Natural killer cell (primary cell): ENCODE results near the gene TCEAL2. TPM values are rescaled to one million over a fixed set of nuclear protein-coding genes. Genes with fewer than 3 reads are reported as not detected.
"Not testable (repeated sequence)": the region's sequence is repeated elsewhere in the genome, so short reads cannot be mapped to it uniquely, and the experiment has no call there.

ENCODE experiments used
- ATAC-seq, 3 donors: fragments of 150-1000 bp in 2 of 3; fragments of 200-7000 bp in 1 of 3; cut with Tn5 transposase; 1 replicate in 1 of 3; 2 replicates in 2 of 3; pipeline ENCODE4 v1.10.0; 2021; ENCODE audit warnings: mild to moderate bottlenecking in 2 of 3, moderate library complexity in 2 of 3
- DNase-seq, 2 donors: peaks; one replicate each; pipeline versions ENCODE4 v3.0.0 to v3.0.0-alpha.2; 2013 to 2021; ENCODE audit warnings: mixed read lengths in 1 of 2
- H3K27ac ChIP-seq: one replicate; pipeline ENCODE4 v1.5.1; 2013; ENCODE audit warnings: mild to moderate bottlenecking, low read length
- H3K27me3 ChIP-seq: one replicate; pipeline ENCODE4 v1.6.1; 2013; ENCODE audit warnings: low read length; ENCODE audit not compliant: control insufficient read depth, insufficient read depth
- H3K36me3 ChIP-seq: one replicate; pipeline ENCODE4 v1.6.1; 2013; ENCODE audit warnings: low read length; ENCODE audit not compliant: control insufficient read depth, insufficient read depth
- H3K4me1 ChIP-seq: one replicate; pipeline ENCODE4 v1.6.1; 2013; ENCODE audit warnings: low read length; ENCODE audit not compliant: control insufficient read depth, insufficient read depth
- H3K4me3 ChIP-seq: one replicate; pipeline ENCODE4 v1.5.1; 2013; ENCODE audit warnings: low read length
- H3K9me3 ChIP-seq: one replicate; pipeline ENCODE4 v1.6.1; 2013; ENCODE audit warnings: low read length; ENCODE audit not compliant: control insufficient read depth, insufficient read depth
- H3K27ac Mint-ChIP-seq, 2 donors: one replicate each; pipeline ENCODE4 v1.8.0; 2022; ENCODE audit warnings: mild to moderate bottlenecking in 2 of 2, mixed read lengths in 2 of 2, moderate library complexity in 1 of 2
- H3K27me3 Mint-ChIP-seq, 2 donors: one replicate each; pipeline ENCODE4 v1.8.0; 2022; ENCODE audit warnings: low read depth in 2 of 2, mixed read lengths in 2 of 2
- H3K36me3 Mint-ChIP-seq: one replicate; pipeline ENCODE4 v1.8.0; 2022; ENCODE audit warnings: mixed read lengths
- H3K4me1 Mint-ChIP-seq, 2 donors: one replicate each; pipeline ENCODE4 v1.8.0; 2022; ENCODE audit warnings: mixed read lengths in 2 of 2
- H3K4me3 Mint-ChIP-seq: one replicate; pipeline ENCODE4 v1.8.0; 2022; ENCODE audit warnings: mild to moderate bottlenecking, moderate library complexity, mixed read lengths
- H3K9me3 Mint-ChIP-seq, 2 donors: one replicate each; pipeline ENCODE4 v1.8.0; 2022; ENCODE audit warnings: mixed read lengths in 2 of 2
- CTCF ChIP-seq: fragments of 200-600 bp; IDR thresholded peaks from one replicate; pipeline ENCODE4 v1.8.0; 2022; ENCODE audit warnings: antibody characterized with exemption
- whole genome bisulfite sequencing: methylation state at CpG from one replicate; pipeline ENCODE4 v1.1.7; 2013; ENCODE audit warnings: missing lambda C conversion rate; ENCODE audit not compliant: insufficient coverage; 5-methylcytosine and 5-hydroxymethylcytosine counted together
- intact Hi-C: fragments of 100-400 bp; cut with micrococcal nuclease; formaldehyde crosslinking; loops from one replicate; pipeline ENCODE4 v1.14.2; 2022
- total RNA-seq, 4 donors: library from RNA; stranded (reverse); fragments of 120-200 nt in 1 of 4; gene quantifications; one replicate each; pipeline versions ENCODE4 v1.2.3 to v1.2.4, GENCODE V29; 2013 to 2022

Gene TCEAL2
- total RNA-seq, 3 donors from 2014 or later (not counting 1 experiment from before 2014, with no cell fraction given) = not detected

- intact Hi-C loops = no loop called here
- H3K9me3 Mint-ChIP-seq = peaks cover 0 to 3% of the 10 kb centered on the region in 2 donors
- H3K4me3 Mint-ChIP-seq = no peak overlapping the region
- H3K4me1 Mint-ChIP-seq = no peaks in the 10 kb centered on the region
- H3K27ac Mint-ChIP-seq = no peak overlapping the region
- Histone ChIP-seq H3K9me3 (no peaks in the 10 kb centered on the region), H3K4me3 (no peak overlapping the region), H3K27me3 (no peaks in the 10 kb centered on the region), H3K27ac (no peak overlapping the region), H3K36me3 (no peaks in the 10 kb centered on the region), H3K4me1 (no peaks in the 10 kb centered on the region)
- no peak for TF ChIP-seq CTCF
- H3K36me3 Mint-ChIP-seq = peaks cover 7% of the 10 kb centered on the region
- DNase-seq = no peak
- 96% methylated on average over 2 of the region's 2 CpGs for WGBS
- peaks cover 0 to 20% of the 10 kb centered on the region in 2 donors for H3K27me3 Mint-ChIP-seq
- no peak for ATAC-seq
These were observed 9.7 kb upstream of the TCEAL2 start for GRCh38 chrX:102115748-102116147.

GRCh38 chrX:102125014-102125413 lies 465 bp upstream of the TCEAL2 start:
- H3K27me3 Mint-ChIP-seq = peaks cover 18 to 35% of the 10 kb centered on the region in 2 donors
- H3K27ac ChIP-seq, H3K4me1 ChIP-seq, DNase-seq, H3K27ac Mint-ChIP-seq, H3K36me3 Mint-ChIP-seq, H3K27me3 ChIP-seq, H3K4me1 Mint-ChIP-seq, H3K36me3 ChIP-seq, H3K9me3 Mint-ChIP-seq, intact Hi-C loops, H3K9me3 ChIP-seq, H3K4me3 ChIP-seq, ATAC-seq: not testable (repeated sequence)
- 11% methylated on average over 6 of the region's 10 CpGs for WGBS
- H3K4me3 Mint-ChIP-seq = peak overlapping the region; percentile 38

GRCh38 chrX:102126080-102126818 lies 770 bp downstream of the TCEAL2 start:
- peaks cover 20 to 31% of the 10 kb centered on the region in 2 donors for H3K27me3 Mint-ChIP-seq
- H3K4me3 Mint-ChIP-seq, H3K27ac Mint-ChIP-seq, DNase-seq, intact Hi-C loops, H3K36me3 ChIP-seq, H3K4me1 ChIP-seq, H3K4me1 Mint-ChIP-seq, H3K27me3 ChIP-seq, ATAC-seq, H3K36me3 Mint-ChIP-seq, H3K4me3 ChIP-seq, H3K9me3 ChIP-seq, H3K9me3 Mint-ChIP-seq, H3K27ac ChIP-seq: not testable (repeated sequence)
- WGBS = 18% methylated on average over 14 of the region's 21 CpGs

DNA sequence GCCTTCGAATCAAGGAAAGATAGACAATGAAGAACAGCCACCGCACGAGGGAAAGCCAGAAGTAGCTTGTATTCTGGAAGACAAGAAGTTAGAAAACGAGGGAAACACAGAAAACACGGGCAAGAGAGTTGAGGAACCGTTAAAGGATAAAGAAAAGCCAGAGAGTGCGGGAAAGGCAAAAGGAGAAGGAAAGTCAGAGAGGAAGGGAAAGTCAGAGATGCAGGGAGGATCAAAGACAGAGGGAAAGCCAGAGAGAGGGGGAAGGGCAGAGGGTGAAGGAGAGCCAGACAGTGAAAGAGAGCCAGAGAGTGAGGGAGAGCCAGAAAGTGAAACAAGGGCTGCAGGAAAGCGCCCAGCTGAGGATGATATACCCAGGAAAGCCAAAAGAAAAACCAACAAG lies 1.4 kb downstream of the TCEAL2 start:
- Histone ChIP-seq H3K4me1 (no peaks in the 10 kb centered on the region), H3K4me3 (no peak overlapping the region), H3K27ac (no peak overlapping the region), H3K36me3 (no peaks in the 10 kb centered on the region), H3K9me3 (no peaks in the 10 kb centered on the region), H3K27me3 (no peaks in the 10 kb centered on the region)
- no peak for TF ChIP-seq CTCF
- no peak overlapping the region for H3K27ac Mint-ChIP-seq
- no peaks in the 10 kb centered on the region for H3K4me1 Mint-ChIP-seq
- ATAC-seq = no peak
- 68% methylated on average over 8 of the region's 8 CpGs for WGBS
- no peaks in the 10 kb centered on the region for H3K9me3 Mint-ChIP-seq
- no peak for DNase-seq
- peaks cover 20 to 35% of the 10 kb centered on the region in 2 donors for H3K27me3 Mint-ChIP-seq
- H3K36me3 Mint-ChIP-seq = no peaks in the 10 kb centered on the region
- intact Hi-C loops = no loop called here
- H3K4me3 Mint-ChIP-seq = no peak overlapping the region
